Caco-2 (cell line): ENCODE data around the gene RHOG. TPM values are rescaled to one million over a fixed set of nuclear protein-coding genes. Genes with fewer than 3 reads are reported as not detected.

Source experiments
- BruUV-seq: library from RNA; stranded (reverse); fragments of 400-500 nt; replicated peaks from 2 replicates; lab custom pipeline; 2021; lab: Mats Ljungman, UMichigan
- CTCF ChIA-PET: fragments of 300-600 bp; sonication (Branson Sonifier 250); formaldehyde crosslinking; loops from one replicate; lab custom pipeline; 2022; ENCODE audit warnings: antibody characterized with exemption; lab: Charles Lee
- POLR2A ChIA-PET: fragments of 300-600 bp; sonication (Branson Sonifier 250); formaldehyde crosslinking; loops from one replicate; lab custom pipeline; 2022; ENCODE audit warnings: antibody characterized with exemption; lab: Charles Lee
- DNase-seq, 2 experiments: peaks; one replicate each; pipeline versions ENCODE4 v3.0.0 to v3.0.0-alpha.2; 2020 to 2022
- H3K27me3 ChIP-seq: replicated peaks from 2 replicates; pipeline ENCODE4 v1.6.0; 2011; ENCODE audit warnings: low read length; ENCODE audit not compliant: control insufficient read depth, insufficient read depth
- H3K36me3 ChIP-seq: 2 replicates; pipeline ENCODE4 v1.5.1; 2011; ENCODE audit warnings: low read length; ENCODE audit not compliant: control insufficient read depth, insufficient read depth
- H3K4me1 ChIP-seq: fragments of 250-450 bp; sonication (Bioruptor Pico); 2 replicates; pipeline ENCODE4 v1.5.1; 2020; ENCODE audit warnings: mild to moderate bottlenecking
- H3K4me3 ChIP-seq: 2 replicates; pipeline ENCODE4 v1.5.1; 2011; ENCODE audit warnings: low read depth, mild to moderate bottlenecking, control low read depth, low read length
- H3K9me3 ChIP-seq: fragments of 250-450 bp; sonication (Bioruptor Pico); 2 replicates; pipeline ENCODE4 v1.5.1; 2020; ENCODE audit warnings: mild to moderate bottlenecking, moderate library complexity
- H3K27ac Mint-ChIP-seq: one replicate; pipeline ENCODE4 v1.8.0; 2022; ENCODE audit warnings: mixed read lengths; ENCODE audit not compliant: unreplicated experiment
- H3K27me3 Mint-ChIP-seq: one replicate; pipeline ENCODE4 v1.8.0; 2022; ENCODE audit warnings: mixed read lengths; ENCODE audit not compliant: insufficient read depth, unreplicated experiment
- H3K36me3 Mint-ChIP-seq: one replicate; pipeline ENCODE4 v1.8.0; 2022; ENCODE audit warnings: mild to moderate bottlenecking, mixed read lengths; ENCODE audit not compliant: insufficient read depth, unreplicated experiment
- H3K4me1 Mint-ChIP-seq: one replicate; pipeline ENCODE4 v1.8.0; 2022; ENCODE audit warnings: low read depth, mixed read lengths; ENCODE audit not compliant: unreplicated experiment
- H3K4me3 Mint-ChIP-seq: one replicate; pipeline ENCODE4 v1.8.0; 2022; ENCODE audit warnings: mild to moderate bottlenecking, moderate library complexity, mixed read lengths; ENCODE audit not compliant: unreplicated experiment
- H3K9me3 Mint-ChIP-seq: one replicate; pipeline ENCODE4 v1.8.0; 2022; ENCODE audit warnings: mixed read lengths; ENCODE audit not compliant: unreplicated experiment
- intact Hi-C: fragments of 100-400 bp; cut with micrococcal nuclease; formaldehyde crosslinking; loops from one replicate; pipeline ENCODE4 v1.10.0; 2022; ENCODE audit not compliant: unreplicated experiment
- total RNA-seq: library from RNA; stranded (reverse); gene quantifications from 2 replicates; pipeline ENCODE4 v1.2.3, GENCODE V29; 2022
- TF ChIP-seq, protein P1 (sequence below), 2 experiments: fragments of 200-600 bp in 1 of 2; IDR thresholded peaks; 1 replicate in 1 of 2; 2 replicates in 1 of 2; pipeline versions ENCODE4 v1.5.1 to v1.8.0; 2011 to 2022; ENCODE audit warnings: antibody characterized with exemption in 1 of 2, control low read depth in 1 of 2, inconsistent platforms in 1 of 2, low read depth in 1 of 2, low read length in 1 of 2, mild to moderate bottlenecking in 1 of 2, moderate library complexity in 1 of 2; ENCODE audit not compliant: insufficient read depth in 1 of 2, severe bottlenecking in 1 of 2, unreplicated experiment in 1 of 2

RHOG gene
- total RNA-seq, 1 experiment from 2014 or later, result 36.9 TPM

DNA sequence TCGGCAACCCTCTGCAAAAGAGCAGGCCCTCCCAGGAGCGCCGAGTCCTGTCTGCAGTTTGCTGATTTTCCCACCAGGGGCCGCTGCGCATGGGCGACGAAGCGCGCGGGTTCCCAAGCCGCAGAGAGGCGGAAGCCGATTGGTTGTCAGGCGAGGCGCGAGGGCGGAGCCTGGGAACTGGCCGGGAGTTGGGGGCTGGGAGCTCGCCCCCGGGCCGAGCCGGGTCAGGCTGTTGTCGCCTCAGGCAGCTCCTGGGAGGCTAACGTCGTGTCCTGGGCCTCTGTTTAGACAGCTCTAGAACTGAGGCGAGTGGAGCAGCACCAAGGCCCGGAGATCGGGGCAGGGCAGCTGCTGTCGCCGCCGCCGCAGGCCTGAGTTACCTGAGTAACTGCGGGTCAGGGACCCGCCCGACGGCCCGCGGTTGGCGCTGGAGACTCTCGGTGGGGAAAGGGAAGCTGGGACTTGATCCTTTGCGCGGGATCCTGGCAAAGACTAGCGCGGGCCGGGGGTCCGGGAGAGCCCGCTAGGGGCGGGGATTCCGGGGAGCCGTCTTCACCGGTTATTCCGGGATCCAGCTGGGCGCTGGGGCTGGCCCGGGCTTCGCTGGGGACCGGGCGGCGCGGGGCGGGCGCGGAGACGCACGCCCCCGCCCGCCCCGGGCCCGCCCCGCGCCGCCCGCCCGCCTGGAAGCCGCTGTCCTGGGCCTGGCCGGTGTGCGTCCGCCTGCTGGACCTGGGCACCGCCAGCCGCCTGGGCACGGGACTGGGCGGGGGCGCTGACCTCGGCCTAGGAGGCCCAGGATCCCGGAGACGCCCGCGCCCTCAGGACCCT, 14.4 kb upstream of the RHOG start, which contains the start of gene STIM1:
Gene STIM1, plus strand, starts transcription at position 688 of the 831 bp plus-strand sequence. CDS start 607 bp downstream, outside the sequence.
- no peaks in the 10 kb centered on the region for H3K27me3 Mint-ChIP-seq
- Histone ChIP-seq H3K4me3 (peak within 1 kb of the TSS; percentile 92), H3K4me1 (peaks cover 15% of the 10 kb centered on the region), H3K9me3 (no peaks in the 10 kb centered on the region), H3K36me3 (no peaks in the 10 kb centered on the region), H3K27me3 (no peaks in the 10 kb centered on the region)
- peak within 1 kb of the TSS; percentile 69 for H3K27ac Mint-ChIP-seq
- intact Hi-C loops, result loop anchor here (1.0 kb wide), 5 partner anchors 22 to 217 kb away; no protein-coding TSS in a partner anchor
- ChIA-PET CTCF (interaction anchor here (0.6 to 3.6 kb wide), 36 partner anchors 9 to 1830 kb away, joined by 3 to 80 read pairs (median 5); partner anchors contain the start of gene RHOG), POLR2A (interaction anchor here (0.6 to 2.6 kb wide), 9 partner anchors 11 to 218 kb away, joined by 3 to 11 read pairs (median 4); partner anchors contain the start of gene RHOG)
- H3K36me3 Mint-ChIP-seq, result peaks cover 12% of the 10 kb centered on the region
- BruUV-seq, result TSS peak; percentile 64
- peaks cover 25% of the 10 kb centered on the region for H3K4me1 Mint-ChIP-seq
- peak within 1 kb of the TSS; percentile 84 for H3K4me3 Mint-ChIP-seq
- TF ChIP-seq, protein P1, sequence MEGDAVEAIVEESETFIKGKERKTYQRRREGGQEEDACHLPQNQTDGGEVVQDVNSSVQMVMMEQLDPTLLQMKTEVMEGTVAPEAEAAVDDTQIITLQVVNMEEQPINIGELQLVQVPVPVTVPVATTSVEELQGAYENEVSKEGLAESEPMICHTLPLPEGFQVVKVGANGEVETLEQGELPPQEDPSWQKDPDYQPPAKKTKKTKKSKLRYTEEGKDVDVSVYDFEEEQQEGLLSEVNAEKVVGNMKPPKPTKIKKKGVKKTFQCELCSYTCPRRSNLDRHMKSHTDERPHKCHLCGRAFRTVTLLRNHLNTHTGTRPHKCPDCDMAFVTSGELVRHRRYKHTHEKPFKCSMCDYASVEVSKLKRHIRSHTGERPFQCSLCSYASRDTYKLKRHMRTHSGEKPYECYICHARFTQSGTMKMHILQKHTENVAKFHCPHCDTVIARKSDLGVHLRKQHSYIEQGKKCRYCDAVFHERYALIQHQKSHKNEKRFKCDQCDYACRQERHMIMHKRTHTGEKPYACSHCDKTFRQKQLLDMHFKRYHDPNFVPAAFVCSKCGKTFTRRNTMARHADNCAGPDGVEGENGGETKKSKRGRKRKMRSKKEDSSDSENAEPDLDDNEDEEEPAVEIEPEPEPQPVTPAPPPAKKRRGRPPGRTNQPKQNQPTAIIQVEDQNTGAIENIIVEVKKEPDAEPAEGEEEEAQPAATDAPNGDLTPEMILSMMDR (IDR thresholded peaks at IDR 0.05; ENCODE audit: insufficient read depth in 1 of 2, low read depth in 1 of 2, low read length in 1 of 2, severe bottlenecking in 1 of 2, unreplicated experiment in 1 of 2), result peak; percentile 93 to 94
- DNase-seq, result peak; percentile 93 to 98
- no peaks in the 10 kb centered on the region for H3K9me3 Mint-ChIP-seq

DNA sequence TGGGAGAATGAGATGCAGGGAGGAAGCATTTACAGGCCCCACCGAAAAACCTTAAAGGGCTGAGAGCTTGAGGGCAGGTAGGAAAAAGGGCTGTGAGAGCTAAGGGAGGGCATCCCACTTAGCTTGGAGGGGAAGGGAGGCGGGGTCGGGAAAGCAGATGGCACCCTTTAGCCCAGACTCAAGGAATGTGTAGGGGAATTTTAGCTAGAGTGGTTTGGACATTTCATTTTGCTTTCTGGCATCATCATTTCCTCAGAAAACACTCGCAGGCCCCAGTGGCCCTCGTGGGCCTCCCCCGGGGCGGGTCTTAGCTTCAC, 13.9 kb upstream of the RHOG start:
- peak overlapping the region; percentile 84 for H3K4me3 Mint-ChIP-seq
- DNase-seq, result no peak
- Histone ChIP-seq H3K9me3 (no peaks in the 10 kb centered on the region), H3K4me3 (no peak overlapping the region), H3K27me3 (no peaks in the 10 kb centered on the region), H3K36me3 (no peaks in the 10 kb centered on the region), H3K4me1 (peaks cover 15% of the 10 kb centered on the region)
- no peaks in the 10 kb centered on the region for H3K27me3 Mint-ChIP-seq
- H3K4me1 Mint-ChIP-seq, result peaks cover 25% of the 10 kb centered on the region
- BruUV-seq, result no TSS peak
- peaks cover 12% of the 10 kb centered on the region for H3K36me3 Mint-ChIP-seq
- ChIA-PET POLR2A (interaction anchor here (0.8 to 2.6 kb wide), 6 partner anchors 13 to 206 kb away, joined by 3 to 11 read pairs (median 5); partner anchors contain the start of gene RHOG), CTCF (interaction anchor here (0.6 to 3.6 kb wide), 30 partner anchors 10 to 1831 kb away, joined by 3 to 80 read pairs (median 6); partner anchors contain the start of gene RHOG)
- peak overlapping the region; percentile 69 for H3K27ac Mint-ChIP-seq
- no peaks in the 10 kb centered on the region for H3K9me3 Mint-ChIP-seq
- intact Hi-C loops, result loop anchor here (1.0 kb wide), 3 partner anchors 105 to 218 kb away; no protein-coding TSS in a partner anchor
- TF ChIP-seq, protein P1 (IDR thresholded peaks at IDR 0.05; ENCODE audit: insufficient read depth in 1 of 2, low read depth in 1 of 2, low read length in 1 of 2, severe bottlenecking in 1 of 2, unreplicated experiment in 1 of 2), result no peak
